ENCODE measurements around the gene MED12L.

MED12L gene

GRCh38 chr3:151091685-151092345 is 6.4 kb downstream of the MED12L start:
- no peak for DNase-seq (ENCODE audit: low read depth in 2 of 2)

- DNase-seq (ENCODE audit: low read depth in 2 of 2): no peak
Observed at GRCh38 chr3:151093148-151093547, 7.7 kb downstream of the MED12L start.

DNA sequence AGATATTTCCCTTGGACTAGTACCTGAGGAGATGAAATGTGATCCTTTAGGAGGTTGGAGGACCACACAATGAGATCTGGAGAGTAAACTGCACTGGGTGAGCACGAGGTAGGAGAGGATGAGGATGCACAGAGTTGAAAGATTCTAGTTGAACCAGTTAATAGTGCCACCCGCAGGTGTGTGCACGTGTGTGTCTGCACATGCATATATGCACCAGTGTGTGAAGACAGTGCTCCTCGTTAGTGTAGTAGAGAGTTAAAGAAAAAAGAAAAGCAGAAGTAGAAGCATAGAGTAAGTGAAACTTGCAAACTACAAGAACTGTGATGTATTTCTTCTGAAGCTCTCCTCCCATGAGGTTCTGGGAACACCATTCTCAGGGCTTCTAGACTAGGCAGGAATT is 8.4 kb downstream of the MED12L start:
- DNase-seq (ENCODE audit: low read depth in 2 of 2): no peak

- no peak for DNase-seq (ENCODE audit: low read depth in 2 of 2)
Observed at GRCh38 chr3:151096716-151097115, 11.3 kb downstream of the MED12L start.

DNA sequence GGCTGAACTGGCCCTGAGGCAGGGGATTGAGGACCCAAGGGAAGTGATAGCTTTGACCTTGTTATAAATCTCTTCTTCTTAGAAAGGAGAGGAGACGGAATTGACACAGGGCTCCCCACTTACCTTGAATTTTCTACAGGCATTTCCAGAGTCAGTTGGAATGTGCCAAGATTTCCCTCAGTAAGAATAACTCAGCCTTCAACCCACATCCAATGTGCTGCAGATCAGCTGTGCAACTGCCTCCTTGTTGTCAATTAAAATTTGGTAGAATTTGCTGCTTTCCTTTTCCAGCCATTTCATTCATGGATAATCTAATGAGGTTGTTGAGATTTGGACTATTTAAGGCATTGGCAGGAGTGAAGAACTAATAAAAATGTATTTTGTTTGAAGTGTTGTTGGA is 14.6 kb downstream of the MED12L start:
- DNase-seq (ENCODE audit: low read depth in 2 of 2): no peak

DNA sequence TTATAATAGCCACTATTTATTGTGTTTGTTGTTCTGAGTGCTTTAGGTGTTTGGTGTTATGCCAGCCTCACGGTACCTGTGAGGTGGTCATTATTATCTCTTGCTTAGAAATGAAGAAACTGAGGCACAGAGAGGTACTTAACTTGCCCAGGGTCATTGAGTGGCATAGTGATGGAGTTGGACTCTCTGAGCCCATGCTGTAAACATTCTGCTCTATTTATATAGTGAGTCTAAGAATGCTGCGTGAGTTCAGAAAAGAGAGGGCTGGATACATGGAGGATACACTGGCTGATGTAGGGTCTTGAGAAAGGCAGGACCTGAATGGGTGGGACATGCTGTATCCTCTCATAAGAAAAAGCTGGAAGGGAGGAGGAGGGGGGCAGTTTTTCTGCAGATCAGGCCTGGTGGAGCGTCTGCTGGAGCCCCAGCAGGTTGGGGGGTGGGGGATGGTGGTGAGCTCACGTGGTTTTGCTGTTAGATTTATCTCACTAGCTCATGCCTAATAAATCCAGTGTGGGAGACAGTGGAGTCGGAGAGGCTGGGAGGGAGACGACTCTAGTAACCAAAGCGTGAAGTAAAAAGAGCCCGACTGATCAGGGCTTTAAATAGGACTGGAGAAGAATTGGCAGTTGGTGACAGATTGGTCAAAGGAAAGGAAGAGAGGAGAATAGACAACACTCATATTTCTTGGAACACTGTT is 16.0 kb downstream of the MED12L start:
- no peak for DNase-seq (ENCODE audit: low read depth in 2 of 2)

- no peak for DNase-seq (ENCODE audit: low read depth in 2 of 2)
Observed at GRCh38 chr3:151106311-151106710, 20.8 kb downstream of the MED12L start.

DNA sequence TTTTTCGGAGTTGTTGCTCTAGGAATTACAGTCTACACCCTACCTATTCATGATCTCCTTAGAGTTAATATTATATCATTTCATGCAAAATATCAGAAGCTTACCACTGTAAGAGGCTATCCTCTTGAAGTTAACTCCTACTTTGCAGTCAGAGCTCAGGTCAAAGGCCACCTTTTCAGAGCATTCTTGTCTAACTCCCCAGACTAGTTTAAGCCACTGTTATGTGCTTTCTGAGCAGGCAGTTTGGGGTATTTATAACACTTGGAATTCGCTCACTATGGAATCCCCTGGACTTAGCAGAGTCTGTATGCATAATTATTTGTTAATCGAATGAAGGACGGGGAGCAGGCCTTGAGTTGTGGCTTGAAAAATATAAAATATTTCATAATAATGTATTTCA is 21.7 kb downstream of the MED12L start:
- no peak for DNase-seq (ENCODE audit: low read depth in 2 of 2)

DNA sequence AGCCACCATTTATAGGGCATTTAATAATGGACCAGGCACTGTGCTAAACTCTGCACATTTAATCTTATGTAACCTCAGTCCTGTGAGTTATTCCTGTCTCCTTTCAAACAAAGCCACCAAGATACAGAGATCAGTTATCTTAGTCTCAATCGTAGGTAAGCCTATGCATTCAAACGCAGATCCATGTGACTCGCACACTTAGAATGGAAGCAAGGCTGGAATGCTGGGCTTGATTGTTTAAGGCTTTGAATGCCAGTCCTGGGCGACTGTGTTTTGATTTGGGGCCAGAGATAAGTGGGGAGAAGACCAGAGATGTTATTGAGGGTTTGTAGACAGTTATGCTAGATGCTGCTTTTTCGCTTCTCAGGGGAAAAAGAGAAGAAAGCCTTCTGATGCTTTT is 22.2 kb downstream of the MED12L start:
- DNase-seq (ENCODE audit: low read depth in 2 of 2): no peak

DNA sequence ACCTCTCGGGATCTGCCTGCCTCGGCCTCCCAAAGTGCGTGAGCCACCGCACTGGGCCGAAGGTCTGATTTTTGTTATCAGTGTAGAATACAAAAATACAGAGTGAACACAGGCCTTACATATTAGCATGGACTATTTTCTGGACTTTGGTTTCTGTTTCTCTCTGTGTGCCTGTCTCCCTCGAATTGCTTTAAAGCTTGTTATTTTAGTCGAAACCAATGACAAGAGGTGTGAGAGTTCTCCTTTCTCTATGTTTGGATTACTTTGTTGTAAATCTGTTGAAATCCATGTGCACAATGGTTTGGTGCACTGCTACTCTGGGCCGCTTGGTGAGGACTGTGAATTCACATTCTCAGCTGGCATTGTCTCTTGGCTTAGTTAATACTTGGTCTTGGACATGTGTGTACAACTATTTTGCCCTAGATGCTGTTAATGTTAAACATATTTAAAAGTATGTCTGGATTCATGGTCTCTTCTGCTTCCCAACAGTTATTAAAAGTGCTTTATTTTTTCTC is 23.9 kb downstream of the MED12L start:
- no peak for DNase-seq (ENCODE audit: low read depth in 2 of 2)

DNA sequence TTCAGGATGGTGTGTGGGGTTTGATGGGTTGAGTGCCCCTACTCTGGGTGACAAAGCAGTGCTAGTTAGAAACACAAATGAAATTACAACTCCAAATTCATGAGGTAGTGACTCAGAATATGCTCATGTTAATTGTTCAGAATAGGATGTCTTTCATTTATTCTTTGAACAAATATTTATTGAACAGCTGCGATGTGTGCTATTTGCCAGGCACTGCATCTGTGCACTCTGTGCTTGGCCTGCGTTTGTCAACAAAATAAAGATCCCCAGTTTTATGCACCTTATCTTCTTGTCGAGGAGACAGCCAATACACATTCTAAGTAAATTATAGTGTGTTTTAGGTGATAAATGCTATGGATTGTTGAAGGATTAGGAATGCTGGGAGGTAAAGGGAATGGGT is 27.3 kb downstream of the MED12L start:
- no peak for DNase-seq (ENCODE audit: low read depth in 2 of 2)

DNA sequence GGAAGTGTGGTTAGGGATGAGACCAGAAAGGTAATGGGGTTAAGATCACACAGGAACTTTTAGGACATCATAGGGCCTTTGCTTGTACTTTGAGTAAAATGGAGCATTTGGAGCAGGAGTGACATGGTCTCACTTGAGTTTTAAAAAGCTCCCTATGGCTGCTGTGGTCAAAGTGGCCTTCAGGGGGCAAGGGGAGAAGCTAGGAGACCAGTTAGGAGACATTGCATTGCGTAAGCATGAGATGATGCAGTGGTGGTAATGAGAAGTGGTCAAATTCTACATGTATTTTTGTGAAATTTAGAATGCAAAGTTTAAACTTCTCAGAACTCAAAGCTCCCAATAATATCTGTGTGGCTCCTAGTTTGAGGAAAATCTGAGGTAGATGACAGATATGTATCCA is 27.9 kb downstream of the MED12L start:
- DNase-seq (ENCODE audit: low read depth in 2 of 2): no peak

DNA sequence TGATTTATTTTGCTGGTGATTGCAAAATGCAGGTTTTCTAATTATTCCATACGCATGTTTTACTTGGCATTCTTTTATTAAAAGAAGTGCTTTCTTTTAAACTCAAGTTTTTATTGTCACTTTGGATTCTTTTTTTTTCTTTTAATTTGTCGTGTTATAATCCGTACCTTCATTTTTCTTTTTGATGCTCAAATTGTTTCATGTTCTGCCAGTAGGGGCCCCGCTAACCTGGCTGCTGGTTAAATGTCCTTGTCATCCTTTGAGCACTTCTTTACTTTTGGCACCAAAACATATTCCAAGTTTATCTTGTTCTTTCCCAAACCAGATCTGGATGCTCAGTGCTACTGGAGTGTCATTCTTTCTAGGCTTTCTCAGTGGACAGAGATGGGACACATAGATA is 31.6 kb downstream of the MED12L start:
- DNase-seq (ENCODE audit: low read depth in 2 of 2): no peak

DNA sequence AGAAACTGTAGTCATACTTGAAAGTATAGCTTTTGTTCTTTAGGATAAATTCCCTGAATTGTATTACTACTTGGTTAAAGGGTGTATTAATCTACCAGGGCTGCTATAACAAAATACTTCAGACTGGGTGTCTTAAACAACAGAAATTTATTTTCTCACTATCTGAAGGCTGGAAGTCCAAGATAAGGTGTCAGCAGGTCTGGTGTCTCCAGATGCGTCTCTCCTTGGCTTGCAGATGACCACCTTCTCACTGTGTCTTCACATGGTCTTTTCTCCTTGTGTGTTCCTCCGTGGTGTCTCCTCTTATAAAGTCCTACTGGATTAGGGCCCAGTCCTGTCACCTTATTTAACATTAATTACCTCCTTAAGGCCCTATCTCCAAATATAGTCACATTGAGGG is 33.7 kb downstream of the MED12L start:
- no peak for DNase-seq (ENCODE audit: low read depth in 2 of 2)

- DNase-seq (ENCODE audit: low read depth in 2 of 2): no peak
Observed at GRCh38 chr3:151120409-151120808, 34.9 kb downstream of the MED12L start.

- no peak for DNase-seq (ENCODE audit: low read depth in 2 of 2)
Observed at GRCh38 chr3:151121016-151121415, 35.6 kb downstream of the MED12L start.

DNA sequence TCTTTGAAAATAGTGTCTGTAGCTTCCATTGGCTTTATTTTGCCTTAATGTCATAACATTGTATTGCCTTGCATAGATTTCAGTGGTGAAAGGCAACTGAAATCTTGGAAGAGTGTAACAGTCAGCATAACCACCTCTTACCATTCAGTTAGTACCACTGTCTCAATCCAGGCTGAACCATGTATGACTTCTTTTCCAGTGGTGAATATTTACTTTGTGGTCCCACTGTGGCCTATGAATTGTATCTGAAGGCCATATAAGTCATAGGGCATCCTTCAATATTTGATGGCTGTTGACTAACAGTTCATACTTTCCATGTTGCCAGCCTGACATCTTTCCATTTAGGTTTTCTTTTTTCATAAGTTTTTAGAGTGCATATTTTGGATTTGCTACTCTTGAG is 38.4 kb downstream of the MED12L start:
- DNase-seq (ENCODE audit: low read depth in 2 of 2): no peak

- DNase-seq (ENCODE audit: low read depth in 2 of 2): no peak
Observed at GRCh38 chr3:151124476-151124875, 39.0 kb downstream of the MED12L start.

DNA sequence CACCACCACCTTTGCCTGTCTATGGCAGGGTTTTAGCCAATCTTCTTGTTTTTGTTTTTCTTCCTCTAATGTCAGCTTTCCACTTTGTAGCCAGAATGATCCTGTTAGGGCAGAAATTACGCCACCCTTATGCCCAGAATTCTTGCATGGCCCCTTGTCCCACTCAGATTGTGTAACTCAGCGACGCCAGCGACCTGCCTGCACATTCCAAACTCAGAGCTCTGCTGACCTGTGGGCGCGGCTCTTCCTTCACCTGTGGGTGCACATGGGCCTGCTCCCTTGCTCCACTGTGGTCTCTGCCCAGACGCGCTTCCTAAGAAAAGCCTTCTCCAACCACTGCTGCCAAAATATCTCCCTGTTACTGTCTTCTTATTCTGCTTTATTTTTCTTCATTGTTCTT is 45.0 kb downstream of the MED12L start:
- no peak for DNase-seq (ENCODE audit: low read depth in 2 of 2)

DNA sequence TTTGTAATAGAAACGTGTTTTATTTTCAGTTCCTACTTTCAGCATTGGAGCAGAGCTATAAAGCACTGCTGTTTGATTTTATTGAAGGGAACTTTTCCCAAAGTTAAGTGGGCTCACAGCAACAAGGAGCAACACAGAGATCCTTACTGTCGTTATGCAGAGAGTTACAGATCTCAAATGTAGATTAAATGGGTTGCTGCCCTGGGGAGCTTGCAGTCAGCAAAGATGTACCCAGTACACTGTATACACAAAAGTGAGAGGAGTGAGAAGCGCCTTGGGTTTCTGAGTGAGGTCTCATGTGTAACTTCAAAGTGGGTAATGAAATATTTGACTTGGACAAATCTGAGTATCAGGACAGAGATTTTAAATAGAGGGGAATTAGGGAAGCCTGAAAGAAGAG is 47.7 kb downstream of the MED12L start:
- DNase-seq (ENCODE audit: low read depth in 2 of 2): no peak

DNA sequence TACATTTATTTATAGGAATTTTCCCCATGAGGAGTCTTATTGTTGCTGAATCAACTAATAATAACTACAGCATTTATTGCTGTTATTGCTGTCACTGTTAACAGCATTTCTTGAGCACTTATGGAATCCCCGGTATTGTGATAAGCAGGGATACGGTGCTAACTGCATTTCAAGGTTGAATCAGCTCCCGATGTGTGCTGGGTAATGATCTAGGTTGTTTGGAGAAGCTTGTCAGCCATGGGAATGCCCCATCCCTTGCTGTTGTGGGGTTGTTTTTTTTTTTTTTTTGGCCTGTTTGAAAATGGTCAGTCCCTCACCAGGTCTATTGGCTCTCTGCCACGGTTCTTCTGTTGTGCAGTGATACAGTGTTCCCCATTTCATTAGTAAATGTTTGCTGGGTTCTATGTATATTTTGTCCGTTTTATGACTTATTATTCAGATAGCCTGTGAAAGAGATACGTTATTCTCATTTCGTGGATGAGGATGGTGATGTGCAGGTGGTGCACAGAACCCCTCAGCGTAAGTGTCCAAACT is 48.5 kb downstream of the MED12L start:
- DNase-seq (ENCODE audit: low read depth in 2 of 2): no peak

DNA sequence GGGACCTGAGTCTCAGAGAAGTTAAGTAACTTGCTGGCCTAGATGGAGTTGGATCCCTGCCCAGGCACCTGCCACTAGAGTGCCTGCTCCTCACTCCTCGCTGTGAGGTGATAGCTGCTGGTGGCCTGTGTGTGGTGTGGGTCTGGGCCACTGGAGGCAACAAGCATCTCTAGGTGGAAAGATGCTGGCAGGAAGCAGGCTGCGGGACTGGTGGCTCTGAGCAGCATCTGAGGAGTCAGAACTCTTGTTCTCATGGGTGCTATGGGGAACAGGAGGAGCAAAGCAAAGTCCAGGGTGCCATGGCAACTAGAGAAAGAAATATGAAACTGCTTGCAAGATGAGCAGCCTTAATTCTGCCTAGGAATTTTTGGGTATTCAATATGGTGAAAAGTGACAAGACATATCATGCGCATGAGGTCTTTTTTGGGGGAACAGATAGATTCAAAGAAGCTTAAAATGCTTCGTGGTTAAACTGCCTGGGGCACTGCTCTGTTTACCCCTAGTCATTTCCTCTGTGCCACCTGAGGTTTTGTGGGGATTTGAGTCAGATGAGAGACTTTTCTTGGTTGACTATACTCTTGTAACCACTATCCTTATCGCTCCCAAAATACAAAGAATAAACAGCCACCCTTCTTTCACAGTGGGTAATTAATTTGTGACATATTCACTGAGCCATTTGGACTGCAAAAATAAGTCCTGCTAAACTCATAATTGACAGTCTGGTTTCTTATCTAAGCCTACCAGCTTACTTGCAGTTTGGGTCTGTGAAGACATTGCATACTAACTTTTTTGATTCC is 50.3 kb downstream of the MED12L start:
- no peak for DNase-seq (ENCODE audit: low read depth in 2 of 2)

DNA sequence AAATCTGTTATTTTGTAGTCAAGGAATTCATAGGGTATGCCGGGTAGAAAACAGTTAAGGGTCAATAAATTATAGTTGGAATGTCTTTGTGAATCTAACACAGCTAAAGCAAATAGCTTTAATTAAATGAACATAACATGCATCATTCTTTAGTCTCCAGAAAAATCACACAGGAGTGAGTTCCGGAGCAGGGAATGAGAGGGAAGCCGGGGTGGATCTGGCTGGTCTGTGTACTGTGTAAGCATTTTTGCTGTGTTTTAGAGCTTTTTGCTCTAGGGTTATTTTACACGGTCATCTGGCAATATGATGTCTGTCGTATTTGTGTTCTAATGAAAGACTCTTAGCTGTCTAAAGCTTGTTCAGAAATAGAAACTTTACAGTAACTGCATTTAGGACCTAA is 57.5 kb downstream of the MED12L start:
- no peak for DNase-seq (ENCODE audit: low read depth in 2 of 2)
